ENCODE results near the gene LIMS4.
"Not testable (repeated sequence)": the region's sequence is repeated elsewhere in the genome, so short reads cannot be mapped to it uniquely, and the experiment has no call there.

Gene LIMS4

GRCh38 chr2:110472171-110473058, at the start of gene LIMS4:
LIMS4 (minus strand) TSS chr2:110472816; CDS start chr2:110472778, 38 bp downstream.
- not testable (repeated sequence) for DNase-seq

DNA sequence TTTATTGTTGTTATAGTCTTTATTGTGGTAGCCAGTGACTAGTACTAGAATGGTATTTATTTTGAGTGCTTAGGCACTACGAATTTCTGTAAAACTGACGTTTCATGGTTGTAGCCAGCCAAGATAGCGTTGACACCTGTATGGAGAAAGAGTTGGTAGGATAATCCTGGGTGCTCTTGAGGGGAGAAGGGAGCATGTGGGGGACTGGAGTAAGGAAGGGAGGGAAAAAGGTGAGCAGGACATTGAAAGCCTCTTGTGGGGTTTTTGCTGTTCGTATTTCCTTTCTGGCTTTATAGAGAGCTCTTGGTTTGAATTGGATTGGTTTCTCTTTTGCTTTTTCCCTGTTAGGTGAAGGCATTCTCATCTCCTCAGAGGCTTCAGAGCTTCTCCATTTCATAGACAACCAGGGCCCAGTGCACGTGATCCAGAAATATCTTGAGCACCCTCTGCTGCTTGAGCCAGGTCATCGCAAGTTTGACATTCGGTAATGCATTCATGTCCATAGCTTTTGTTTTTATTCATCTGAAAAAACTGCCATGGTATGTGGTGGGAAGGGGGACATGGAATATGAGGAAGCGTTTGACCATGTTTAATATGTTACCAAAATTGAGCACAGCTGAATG, 27.2 kb upstream of the LIMS4 start:
- not testable (repeated sequence) for DNase-seq

DNA sequence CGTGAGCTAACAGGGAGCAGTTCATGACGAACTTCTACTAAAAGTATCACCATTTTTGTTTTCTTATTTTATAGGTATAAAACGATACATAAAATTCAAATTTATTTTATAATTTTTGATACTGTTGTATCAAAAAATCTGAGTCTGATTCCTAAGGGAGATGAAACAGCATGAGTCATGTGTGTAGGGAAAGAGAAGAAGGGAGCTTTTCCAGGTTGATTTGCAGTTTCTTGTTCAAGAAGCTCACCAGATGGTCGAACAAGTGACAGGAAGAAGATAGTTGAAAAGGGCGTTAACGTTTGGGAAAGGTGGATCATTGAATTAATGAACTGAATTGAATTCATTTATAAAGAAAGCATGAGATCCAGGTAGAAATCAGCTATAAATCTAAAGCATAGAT, 23.4 kb upstream of the LIMS4 start:
- DNase-seq: not testable (repeated sequence)

DNA sequence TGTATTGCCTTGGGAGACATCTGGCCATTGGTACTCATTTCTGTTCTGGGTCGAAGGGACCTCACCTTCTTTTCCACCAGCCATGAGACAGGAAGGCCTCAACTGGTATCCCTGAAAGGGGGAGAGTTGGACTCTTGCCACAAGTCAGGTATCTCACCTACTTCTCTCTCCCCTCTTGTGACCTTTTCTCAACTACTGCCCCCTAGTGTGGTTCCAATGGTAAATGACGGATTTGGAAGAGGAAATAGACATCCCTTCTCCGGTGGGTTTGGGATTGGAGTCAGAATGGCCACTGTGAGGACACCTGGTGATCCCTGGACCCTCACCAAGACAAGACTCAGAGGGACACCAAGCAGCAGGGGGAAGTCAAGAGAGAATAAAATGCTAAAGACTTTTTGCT, 21.9 kb upstream of the LIMS4 start:
- not testable (repeated sequence) for DNase-seq

DNA sequence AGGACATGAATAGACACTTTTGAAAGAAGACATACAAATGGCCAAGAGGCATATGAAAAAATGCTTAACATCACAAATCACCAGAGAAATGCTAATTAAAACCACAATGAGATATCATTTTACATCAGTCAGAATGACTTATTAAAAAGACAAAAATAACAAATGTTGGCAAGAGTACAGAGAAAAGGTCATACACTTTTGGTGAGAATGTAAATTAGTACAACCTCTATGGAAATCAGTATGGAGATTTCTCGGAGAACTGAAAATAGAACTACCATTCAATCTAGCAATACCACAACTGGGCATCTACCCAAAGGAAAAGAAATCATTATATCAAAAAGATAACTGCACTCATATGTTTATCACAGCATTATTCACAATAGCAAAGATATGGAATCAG, 16.4 kb upstream of the LIMS4 start:
- DNase-seq: not testable (repeated sequence)

DNA sequence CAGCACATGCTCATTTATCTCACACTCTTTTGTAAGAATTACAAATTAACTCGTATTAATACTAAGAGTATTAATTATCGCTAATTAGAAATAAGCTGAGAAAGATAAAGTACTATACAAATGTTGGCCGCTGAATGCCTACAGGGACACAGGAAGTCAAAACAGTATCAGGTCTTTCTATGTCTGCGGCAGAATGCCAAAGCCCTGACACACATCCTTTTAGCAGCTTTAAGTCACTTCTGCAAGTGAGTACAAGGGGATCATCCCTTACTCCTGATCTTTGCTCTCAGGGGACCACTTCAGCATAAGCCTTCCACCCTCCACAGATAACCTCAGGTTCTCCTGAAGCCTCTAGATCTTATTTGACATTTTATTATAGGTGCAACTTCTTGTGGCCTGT, 10.1 kb upstream of the LIMS4 start:
- DNase-seq: not testable (repeated sequence)

DNA sequence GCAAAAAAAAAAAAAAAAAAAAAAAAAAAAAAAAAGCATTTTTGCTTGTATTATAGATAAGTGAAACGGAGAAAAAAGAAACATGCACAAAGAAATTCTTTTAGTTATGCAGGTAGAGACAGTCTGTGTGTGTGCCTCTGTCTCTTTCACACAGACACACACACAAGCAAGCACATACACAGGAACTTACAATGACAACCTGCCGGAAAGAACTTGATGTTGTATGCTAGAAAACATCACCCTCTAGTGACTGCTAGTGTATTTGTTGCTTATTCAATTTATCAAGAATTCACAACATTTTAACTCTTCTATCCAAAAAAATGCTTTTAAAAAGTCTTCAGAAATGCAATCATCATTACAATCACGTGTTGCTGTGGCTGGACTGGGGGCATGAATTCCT, 8.6 kb upstream of the LIMS4 start:
- not testable (repeated sequence) for DNase-seq

GRCh38 chr2:110480084-110480483, 7.5 kb upstream of the LIMS4 start:
- DNase-seq: not testable (repeated sequence)

GRCh38 chr2:110477370-110477769, 4.8 kb upstream of the LIMS4 start:
- not testable (repeated sequence) for DNase-seq

- DNase-seq: not testable (repeated sequence)
Measured at GRCh38 chr2:110476952-110477351, 4.3 kb upstream of the LIMS4 start.

DNA sequence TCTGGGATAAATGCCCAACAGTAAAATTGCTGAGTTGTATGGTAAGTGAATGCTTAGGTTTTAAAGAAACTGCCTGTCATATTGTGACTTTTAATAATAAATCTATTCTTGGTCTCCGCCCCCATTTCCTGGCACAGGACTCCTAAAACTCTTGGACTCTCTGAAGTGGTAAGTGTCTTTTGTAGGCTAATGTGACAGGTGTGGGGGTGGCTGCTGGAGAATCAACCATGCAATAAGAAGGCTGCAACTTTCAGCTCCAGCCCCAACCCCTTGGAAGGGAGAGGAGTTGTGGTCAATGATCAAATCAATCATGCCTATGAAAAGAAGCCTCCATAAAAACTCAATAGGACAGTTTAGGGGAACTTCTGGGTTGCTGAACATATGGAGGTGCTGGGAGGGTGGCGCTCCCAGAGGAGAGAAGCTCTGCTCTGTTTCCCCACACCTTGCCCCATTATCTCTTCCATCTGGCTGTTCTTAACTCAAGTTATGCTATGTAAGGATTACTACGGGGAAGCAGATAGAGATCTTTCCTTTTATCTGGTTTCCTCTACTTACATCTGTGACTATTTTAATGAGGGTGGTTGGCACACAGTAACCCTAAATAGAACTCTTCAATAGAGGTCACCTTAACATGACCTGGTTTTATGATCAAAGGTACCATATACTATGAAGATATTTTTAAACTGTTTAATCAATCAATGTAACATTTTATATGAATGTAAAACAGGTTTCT, 3.2 kb upstream of the LIMS4 start:
- not testable (repeated sequence) for DNase-seq

DNA sequence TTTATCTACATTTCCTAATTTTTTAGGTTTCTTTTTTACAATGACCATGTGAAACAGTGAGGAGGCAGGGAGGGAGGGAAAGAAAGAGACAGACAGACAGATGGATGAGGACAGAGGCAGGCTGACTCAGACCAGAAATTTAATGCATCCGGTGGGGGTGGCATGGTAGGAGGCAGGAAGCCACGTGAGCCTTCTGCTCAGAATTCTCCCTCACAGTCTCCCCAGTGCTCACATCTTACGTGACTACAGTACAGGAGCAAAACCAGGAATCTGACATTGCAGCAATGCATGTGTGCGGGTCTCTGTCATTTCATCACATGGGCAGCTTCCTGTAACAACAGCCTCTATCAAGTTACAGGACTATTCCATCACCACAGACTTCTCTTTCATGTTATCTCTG, 2.3 kb upstream of the LIMS4 start:
- DNase-seq: not testable (repeated sequence)

GRCh38 chr2:110473059-110473358, 393 bp upstream of the LIMS4 start:
- DNase-seq: not testable (repeated sequence)

GRCh38 chr2:110468921-110469320, 3.7 kb downstream of the LIMS4 start:
- not testable (repeated sequence) for DNase-seq

- DNase-seq: not testable (repeated sequence)
Measured at GRCh38 chr2:110465312-110465711, 7.3 kb downstream of the LIMS4 start.

- not testable (repeated sequence) for DNase-seq
Measured at GRCh38 chr2:110462458-110462857, 10.2 kb downstream of the LIMS4 start.

- DNase-seq: not testable (repeated sequence)
Measured at GRCh38 chr2:110460318-110460717, 12.3 kb downstream of the LIMS4 start.

- not testable (repeated sequence) for DNase-seq
Measured at GRCh38 chr2:110457214-110457590, 15.4 kb downstream of the LIMS4 start.

GRCh38 chr2:110456291-110457213, 16.1 kb downstream of the LIMS4 start:
- not testable (repeated sequence) for DNase-seq

GRCh38 chr2:110455080-110455670, 17.4 kb downstream of the LIMS4 start:
- DNase-seq: not testable (repeated sequence)

DNA sequence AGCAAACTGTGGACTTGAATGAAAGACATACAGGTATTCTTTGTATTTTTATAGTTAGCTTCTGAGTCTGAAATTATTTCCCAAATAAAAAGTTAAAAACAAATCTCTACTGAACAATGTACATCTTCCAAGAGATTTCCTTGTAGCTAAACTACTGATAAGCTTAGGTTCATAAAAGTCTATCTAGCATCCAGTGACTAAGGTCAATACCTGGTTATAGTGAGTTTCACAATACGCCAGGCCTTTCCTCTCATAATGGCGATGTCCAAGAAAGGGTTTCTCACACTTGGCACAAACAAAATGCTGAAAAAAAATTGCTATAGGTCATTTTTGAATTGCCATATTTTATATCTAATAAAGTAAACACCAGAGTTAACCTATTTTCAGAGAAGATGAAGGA, 21.7 kb downstream of the LIMS4 start:
- DNase-seq: not testable (repeated sequence)
